GM19397 (cell line): Measurements from ENCODE around the gene BRD8.
"Not testable (repeated sequence)": the region's sequence is repeated elsewhere in the genome, so short reads cannot be mapped to it uniquely, and the experiment has no call there.

Experiments used
- ATAC-seq: cut with Tn5 transposase; IDR thresholded peaks from one replicate; pipeline ENCODE4 v1.9.1; 2021; ENCODE audit warnings: mild to moderate bottlenecking, moderate library complexity; ENCODE audit not compliant: unreplicated experiment

Gene BRD8

GRCh38 chr5:138169124-138169523 is 9.3 kb downstream of the BRD8 start:
- ATAC-seq: no peak

GRCh38 chr5:138163721-138164120 is 14.7 kb downstream of the BRD8 start:
- ATAC-seq: no peak

GRCh38 chr5:138160706-138161105 is 17.7 kb downstream of the BRD8 start:
- ATAC-seq: no peak

- ATAC-seq: no peak
These were observed 18.8 kb downstream of the BRD8 start for GRCh38 chr5:138159666-138160065.

GRCh38 chr5:138157626-138158025 is 20.8 kb downstream of the BRD8 start:
- no peak for ATAC-seq

GRCh38 chr5:138155977-138156376 is 22.5 kb downstream of the BRD8 start:
- not testable (repeated sequence) for ATAC-seq

GRCh38 chr5:138149530-138149929 is 28.9 kb downstream of the BRD8 start:
- ATAC-seq: no peak

GRCh38 chr5:138148811-138149210 is 29.6 kb downstream of the BRD8 start:
- ATAC-seq: no peak

- ATAC-seq: not testable (repeated sequence)
These were observed 34.9 kb downstream of the BRD8 start for GRCh38 chr5:138143578-138143977.

GRCh38 chr5:138141734-138142133 is 36.7 kb downstream of the BRD8 start:
- ATAC-seq: no peak

GRCh38 chr5:138140268-138140667 is 38.2 kb downstream of the BRD8 start:
- no peak for ATAC-seq

GRCh38 chr5:138139781-138140090 is 38.7 kb downstream of the BRD8 start:
- no peak for ATAC-seq

GRCh38 chr5:138138949-138139780 is 39.3 kb downstream of the BRD8 start, which contains the start of gene NME5:
Gene NME5, minus strand, starts transcription at chr5:138139428. Its CDS starts 648 bp downstream, at chr5:138138780.
- ATAC-seq: peak; percentile 67

- ATAC-seq: no peak
These were observed 45.9 kb downstream of the BRD8 start for GRCh38 chr5:138132543-138132942.

- ATAC-seq: no peak
These were observed 49.1 kb downstream of the BRD8 start for GRCh38 chr5:138129347-138129746.

- ATAC-seq: no peak
These were observed 50.1 kb downstream of the BRD8 start for GRCh38 chr5:138128334-138128733.

GRCh38 chr5:138115254-138115653 is 63.2 kb downstream of the BRD8 start:
- ATAC-seq: no peak

- ATAC-seq: no peak
These were observed 66.5 kb downstream of the BRD8 start for GRCh38 chr5:138111937-138112336.

GRCh38 chr5:138111181-138111580 is 67.2 kb downstream of the BRD8 start:
- no peak for ATAC-seq

GRCh38 chr5:138110266-138110963 is 68.0 kb downstream of the BRD8 start:
- no peak for ATAC-seq

GRCh38 chr5:138109463-138110265 is 68.8 kb downstream of the BRD8 start:
- ATAC-seq: no peak
